HG03442 (cell line): ENCODE measurements around the gene TWSG1.

Experiments used
- ATAC-seq: cut with Tn5 transposase; IDR thresholded peaks from one replicate; pipeline ENCODE4 v1.9.1; 2021; ENCODE audit warnings: mild to moderate bottlenecking, moderate library complexity; ENCODE audit not compliant: unreplicated experiment

Gene TWSG1

GRCh38 chr18:9334329-9334972 lies at the start of gene TWSG1:
TSS of gene TWSG1 (plus strand) at chr18:9334773. CDS start at chr18:9337230, 2,457 bp downstream.
- ATAC-seq, result peak; percentile 73

- ATAC-seq, result no peak
These were observed 49.0 kb upstream of the TWSG1 start for GRCh38 chr18:9285604-9286003.

- no peak for ATAC-seq
These were observed 47.5 kb upstream of the TWSG1 start for GRCh38 chr18:9287036-9287435.

- no peak for ATAC-seq
These were observed 44.9 kb upstream of the TWSG1 start for GRCh38 chr18:9289698-9290097.

- no peak for ATAC-seq
These were observed 44.4 kb upstream of the TWSG1 start for GRCh38 chr18:9290156-9290555.

- no peak for ATAC-seq
These were observed 42.5 kb upstream of the TWSG1 start for GRCh38 chr18:9292047-9292446.

GRCh38 chr18:9293948-9294347 lies 40.6 kb upstream of the TWSG1 start:
- no peak for ATAC-seq

GRCh38 chr18:9296233-9297006 lies 38.2 kb upstream of the TWSG1 start:
- no peak for ATAC-seq

- no peak for ATAC-seq
These were observed 37.6 kb upstream of the TWSG1 start for GRCh38 chr18:9297007-9297393.

- ATAC-seq, result no peak
These were observed 30.0 kb upstream of the TWSG1 start for GRCh38 chr18:9304388-9305070.

- no peak for ATAC-seq
These were observed 15.2 kb upstream of the TWSG1 start for GRCh38 chr18:9319333-9319732.

- ATAC-seq, result no peak
These were observed 13.5 kb upstream of the TWSG1 start for GRCh38 chr18:9321017-9321452.

GRCh38 chr18:9321736-9322135 lies 12.8 kb upstream of the TWSG1 start:
- ATAC-seq, result no peak

GRCh38 chr18:9322744-9323143 lies 11.8 kb upstream of the TWSG1 start:
- ATAC-seq, result no peak

GRCh38 chr18:9323750-9324445 lies 10.7 kb upstream of the TWSG1 start:
- ATAC-seq, result no peak

GRCh38 chr18:9325716-9326115 lies 8.9 kb upstream of the TWSG1 start:
- ATAC-seq, result no peak

GRCh38 chr18:9328776-9329175 lies 5.8 kb upstream of the TWSG1 start:
- ATAC-seq, result no peak

GRCh38 chr18:9329471-9329870 lies 5.1 kb upstream of the TWSG1 start:
- no peak for ATAC-seq

GRCh38 chr18:9330419-9330818 lies 4.2 kb upstream of the TWSG1 start:
- ATAC-seq, result no peak

GRCh38 chr18:9333441-9334328 lies 888 bp upstream of the TWSG1 start:
- peak; percentile 37 for ATAC-seq
